Omental fat pad (tissue), 4 donors: ENCODE measurements around the gene PLAAT2. TPM values are rescaled to one million over a fixed set of nuclear protein-coding genes. Genes with fewer than 3 reads are reported as not detected.
"Not testable (repeated sequence)": the region's sequence is repeated elsewhere in the genome, so short reads cannot be mapped to it uniquely, and the experiment has no call there.

Experiments used
- ATAC-seq: fragments of 150-250 bp; one replicate; pipeline ENCODE4 v1.9.1; 2016; ENCODE audit warnings: mild to moderate bottlenecking, moderate library complexity; ENCODE audit not compliant: low FRiP score
- DNase-seq: peaks from one replicate; pipeline ENCODE4 v3.0.0-alpha.2; 2019; ENCODE audit warnings: low spot score
- CTCF ChIP-seq, 3 donors: fragments of 450-650 bp; IDR thresholded peaks; one replicate each; pipeline ENCODE4 v1.5.1; 2016 to 2017; ENCODE audit warnings: antibody characterized with exemption in 3 of 3, mild to moderate bottlenecking in 3 of 3, moderate library complexity in 2 of 3
- total RNA-seq, 4 donors: library from RNA; depleted of rRNA; stranded (reverse); fragments of >200 nt; gene quantifications; one replicate each; pipeline ENCODE4 v1.1.0, GENCODE V29; 2016

PLAAT2 gene
- total RNA-seq, 4 donors from 2014 or later = 0.65 TPM; not detected in 3

- no peak for ATAC-seq
- no peak for DNase-seq
- TF ChIP-seq CTCF (IDR thresholded peaks at IDR 0.05) = no peak
Measured at GRCh38 chr11:63553759-63554158, 9.4 kb downstream of the PLAAT2 start.

- ATAC-seq = no peak
- TF ChIP-seq CTCF (IDR thresholded peaks at IDR 0.05) = no peak
- no peak for DNase-seq
Measured at GRCh38 chr11:63552921-63553320, 10.3 kb downstream of the PLAAT2 start.

GRCh38 chr11:63551889-63552266 is 11.3 kb downstream of the PLAAT2 start:
- DNase-seq (no peak), ATAC-seq (no peak)
- TF ChIP-seq CTCF (IDR thresholded peaks at IDR 0.05) = no peak

- no peak for TF ChIP-seq CTCF (IDR thresholded peaks at IDR 0.05)
- ATAC-seq (no peak), DNase-seq (no peak)
Measured at GRCh38 chr11:63551091-63551888, 11.9 kb downstream of the PLAAT2 start.

GRCh38 chr11:63550156-63550700 is 13.0 kb downstream of the PLAAT2 start:
- ATAC-seq, DNase-seq: not testable (repeated sequence)

- no peak for ATAC-seq
- no peak for DNase-seq
- TF ChIP-seq CTCF (IDR thresholded peaks at IDR 0.05) = no peak
Measured at GRCh38 chr11:63549411-63549810, 13.8 kb downstream of the PLAAT2 start.

- DNase-seq (no peak), ATAC-seq (peak; percentile 71)
- TF ChIP-seq CTCF (IDR thresholded peaks at IDR 0.05) = no peak
Measured at GRCh38 chr11:63548178-63548577, 15.0 kb downstream of the PLAAT2 start.
